Fibroblast of lung (primary cell): Measurements from ENCODE around the gene RANBP1. TPM values are rescaled to one million over a fixed set of nuclear protein-coding genes. Genes with fewer than 3 reads are reported as not detected.

Source experiments
- DNase-seq, 2 donors: peaks; one replicate each; pipeline versions ENCODE4 v3.0.0 to v3.0.0-alpha.2; 2010; ENCODE audit warnings: low read depth in 2 of 2
- H2AFZ ChIP-seq: 2 replicates; pipeline ENCODE4 v1.5.1; 2012; ENCODE audit warnings: low read length, control low read depth, inconsistent platforms
- H3K27ac ChIP-seq: 2 replicates; pipeline ENCODE4 v1.5.1; 2011; ENCODE audit warnings: low read length, control low read depth; ENCODE audit not compliant: insufficient read depth
- H3K27me3 ChIP-seq: 2 replicates; pipeline ENCODE4 v1.5.1; 2011; ENCODE audit warnings: mild to moderate bottlenecking, low read length; ENCODE audit not compliant: control insufficient read depth, insufficient read depth
- H3K36me3 ChIP-seq: 2 replicates; pipeline ENCODE4 v1.5.1; 2011; ENCODE audit warnings: low read length; ENCODE audit not compliant: control insufficient read depth, insufficient read depth
- H3K4me1 ChIP-seq: 2 replicates; pipeline ENCODE4 v1.5.1; 2011; ENCODE audit warnings: low read length; ENCODE audit not compliant: control insufficient read depth, insufficient read depth; ENCODE audit errors: extremely low read depth
- H3K4me2 ChIP-seq: 2 replicates; pipeline ENCODE4 v1.5.1; 2011; ENCODE audit warnings: low read length, control low read depth; ENCODE audit not compliant: insufficient read depth; ENCODE audit errors: extremely low read depth
- H3K4me3 ChIP-seq, 4 experiments: fragments of 200-600 bp in 1 of 4; sonication (generic) in 1 of 4; replicated peaks in 1 of 4; 2 replicates each; pipeline ENCODE4 v1.5.1; 2011 to 2016; ENCODE audit warnings: low read length in 4 of 4, low read depth in 3 of 4, mild to moderate bottlenecking in 3 of 4, control low read depth in 2 of 4, inconsistent platforms in 1 of 4, mixed read lengths in 1 of 4; ENCODE audit not compliant: insufficient read depth in 1 of 4; ENCODE audit errors: control extremely low read depth in 1 of 4
- H3K79me2 ChIP-seq: 2 replicates; pipeline ENCODE4 v1.5.1; 2012; ENCODE audit warnings: mild to moderate bottlenecking, low read length, inconsistent platforms; ENCODE audit not compliant: control insufficient read depth, insufficient read depth
- H3K9ac ChIP-seq: 2 replicates; pipeline ENCODE4 v1.5.1; 2011; ENCODE audit warnings: mild to moderate bottlenecking, low read length, control low read depth; ENCODE audit not compliant: insufficient read depth
- H3K9me3 ChIP-seq: 2 replicates; pipeline ENCODE4 v1.5.1; 2012; ENCODE audit warnings: low read depth, low read length; ENCODE audit not compliant: control insufficient read depth, insufficient read depth
- H4K20me1 ChIP-seq: 2 replicates; pipeline ENCODE4 v1.5.1; 2011; ENCODE audit warnings: low read length; ENCODE audit not compliant: control insufficient read depth, insufficient read depth; ENCODE audit errors: extremely low read depth
- CTCF ChIP-seq, 2 donors: IDR thresholded peaks in 1 of 2; conservative IDR thresholded peaks in 1 of 2; 1 replicate in 1 of 2; 2 replicates in 1 of 2; pipeline ENCODE4 v1.5.1; 2011 to 2012; ENCODE audit warnings: low read length in 2 of 2, control low read depth in 1 of 2, inconsistent platforms in 1 of 2, low read depth in 1 of 2, mild to moderate bottlenecking in 1 of 2
- EZH2 ChIP-seq: IDR thresholded peaks from 2 replicates; pipeline ENCODE4 v1.5.1; 2012; ENCODE audit warnings: low read length, control low read depth, mild to moderate bottlenecking; ENCODE audit errors: missing control alignments
- polyA plus RNA-seq, 2 donors: library from polyadenylated mRNA; depleted of rRNA in 1 of 2; stranded (reverse) in 1 of 2; unstranded in 1 of 2; fragments of >200 nt; gene quantifications; 2 replicates each; pipeline ENCODE4 v1.2.1, GENCODE V29; 2011 to 2012; ENCODE audit warnings: missing spikeins in 1 of 2
- total RNA-seq: library from RNA; depleted of rRNA; stranded (reverse); fragments of >200 nt; gene quantifications from 2 replicates; pipeline ENCODE4 v1.2.1, GENCODE V29; 2014

RANBP1 gene
- total and polyA plus RNA-seq, 2 donors (not counting 1 experiment from before 2014, with no cell fraction given) = 88.5 to 178 TPM

GRCh38 chr22:20111045-20111688, 4.7 kb upstream of the RANBP1 start:
- peak in 1 of 2 donors; percentile 20 for DNase-seq
- H3K27me3 ChIP-seq = no peaks in the 10 kb centered on the region
- H3K27ac ChIP-seq = no peak overlapping the region

GRCh38 chr22:20111689-20112622, 3.9 kb upstream of the RANBP1 start:
- H3K27me3 ChIP-seq = no peaks in the 10 kb centered on the region
- peaks cover 59% of the 10 kb centered on the region for H3K36me3 ChIP-seq
- H2AFZ ChIP-seq = no peak overlapping the region
- H3K4me3 ChIP-seq = no peak overlapping the region
- H3K4me1 ChIP-seq = peaks cover 2% of the 10 kb centered on the region
- no peak overlapping the region for H3K27ac ChIP-seq
- peaks cover 25% of the 10 kb centered on the region for H3K79me2 ChIP-seq
- no peak for TF ChIP-seq EZH2
- no peak for TF ChIP-seq CTCF (conservative IDR thresholded peaks at IDR 0.05 in 1 of 2, IDR thresholded peaks at IDR 0.05 in 1 of 2; ENCODE audit: low read depth in 1 of 2, low read length in 2 of 2)
- H3K9me3 ChIP-seq = no peaks in the 10 kb centered on the region
- H3K9ac ChIP-seq = no peak overlapping the region
- DNase-seq = no peak
- H4K20me1 ChIP-seq = no peaks in the 10 kb centered on the region
- no peak overlapping the region for H3K4me2 ChIP-seq

More at GRCh38 chr22:20111045-20111688, 4.7 kb upstream of the RANBP1 start:
- Histone ChIP-seq H3K9ac (no peak overlapping the region), H3K4me1 (peaks cover 2% of the 10 kb centered on the region), H3K36me3 (peaks cover 64% of the 10 kb centered on the region), H3K4me2 (no peak overlapping the region), H3K9me3 (no peaks in the 10 kb centered on the region), H2AFZ (no peak overlapping the region), H3K4me3 (no peak overlapping the region), H4K20me1 (no peaks in the 10 kb centered on the region), H3K79me2 (peaks cover 17% of the 10 kb centered on the region)
- TF ChIP-seq EZH2 (no peak), CTCF (conservative IDR thresholded peaks at IDR 0.05 in 1 of 2, IDR thresholded peaks at IDR 0.05 in 1 of 2; ENCODE audit: low read depth in 1 of 2, low read length in 2 of 2) (peak; percentile 33 to 42)
